ENCODE results near the gene DNAJB11.

The DNAJB11 gene

GRCh38 chr3:186592682-186593081, 22.2 kb downstream of the DNAJB11 start:
- no peak overlapping the region for H3K27ac ChIP-seq
- no peak for DNase-seq (ENCODE audit: low read depth, low spot score)

DNA sequence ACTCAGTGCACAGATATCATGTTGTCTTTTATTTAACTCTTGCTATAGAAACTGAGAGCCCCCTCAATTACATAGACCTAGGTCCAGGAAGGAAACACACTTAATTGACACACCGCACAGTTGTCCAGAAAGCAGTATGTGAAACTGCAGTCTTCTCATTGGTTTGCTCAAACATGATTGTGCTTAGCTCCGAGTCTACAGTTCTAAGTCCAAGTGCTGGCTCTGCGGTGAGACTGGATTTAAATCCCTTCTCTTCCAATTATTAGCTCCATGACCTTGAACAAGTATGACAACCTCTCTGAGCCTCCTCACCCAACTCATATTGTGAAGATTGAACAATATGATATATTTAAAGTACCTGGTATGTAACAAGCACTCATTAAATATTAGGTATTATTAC, 23.3 kb downstream of the DNAJB11 start:
- H3K27ac ChIP-seq = no peak overlapping the region
- no peak for DNase-seq (ENCODE audit: low read depth, low spot score)

DNA sequence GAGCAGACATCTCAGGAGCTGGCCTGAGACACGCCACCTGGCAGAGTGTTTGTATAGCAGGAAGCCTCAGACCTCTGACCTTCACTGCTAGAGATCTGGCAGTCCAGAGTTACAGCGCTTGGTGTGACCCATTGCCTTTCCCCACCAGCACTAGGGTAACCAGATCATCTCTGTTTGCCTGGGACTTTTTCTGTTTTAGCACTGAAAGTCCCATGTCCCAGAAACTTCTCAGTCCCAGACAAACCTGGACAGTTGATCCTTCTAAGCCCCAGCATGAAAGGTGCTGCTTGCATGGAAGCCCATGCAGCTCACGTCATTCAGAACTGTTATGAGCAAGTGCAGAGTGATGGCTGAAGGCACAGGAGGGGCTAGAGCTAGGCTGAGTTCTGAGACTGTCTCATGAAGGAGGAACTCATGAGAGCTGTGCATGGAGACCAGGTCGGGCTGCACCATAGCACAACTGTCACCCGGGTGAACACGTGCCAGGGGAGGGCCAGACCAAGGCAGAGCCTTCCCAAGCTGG, 24.1 kb downstream of the DNAJB11 start:
- DNase-seq (ENCODE audit: low read depth, low spot score) = no peak
- H3K27ac ChIP-seq = no peak overlapping the region

DNA sequence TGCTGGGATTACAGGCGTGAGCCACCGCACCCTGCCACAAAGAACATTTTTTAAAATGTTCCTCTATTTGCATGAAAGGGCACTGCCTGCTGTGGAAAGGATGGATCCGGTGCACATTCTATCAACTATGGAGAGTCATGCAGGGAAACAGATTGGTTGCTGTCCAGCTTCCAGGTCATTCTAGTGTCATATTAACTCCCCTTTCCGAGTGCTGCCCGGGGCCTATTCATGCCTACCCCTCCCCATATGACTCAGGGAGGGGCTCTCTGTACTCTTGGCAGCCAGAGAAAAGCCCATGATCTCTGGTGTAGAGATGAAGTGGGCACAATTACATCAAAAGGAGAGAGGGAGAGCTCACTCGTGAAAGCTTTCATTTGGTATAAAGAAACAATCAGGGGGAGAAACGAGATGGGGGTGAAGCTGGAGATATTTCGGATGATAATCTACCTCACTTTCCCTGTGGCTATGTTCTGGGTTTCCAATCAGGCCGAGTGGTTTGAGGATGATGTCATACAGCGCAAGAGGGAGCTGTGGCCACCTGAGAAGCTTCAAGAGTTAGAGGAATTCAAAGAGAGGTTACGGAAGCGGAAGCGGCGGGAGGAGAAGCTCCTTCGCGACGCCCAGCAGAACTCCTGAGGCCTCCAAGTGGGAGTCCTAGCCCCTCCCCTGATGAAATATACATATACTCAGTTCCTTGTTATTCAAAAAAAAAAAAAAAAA, 26.2 kb downstream of the DNAJB11 start:
- H3K27ac ChIP-seq = peak overlapping the region; percentile 56
- no peak for DNase-seq (ENCODE audit: low read depth, low spot score)

DNA sequence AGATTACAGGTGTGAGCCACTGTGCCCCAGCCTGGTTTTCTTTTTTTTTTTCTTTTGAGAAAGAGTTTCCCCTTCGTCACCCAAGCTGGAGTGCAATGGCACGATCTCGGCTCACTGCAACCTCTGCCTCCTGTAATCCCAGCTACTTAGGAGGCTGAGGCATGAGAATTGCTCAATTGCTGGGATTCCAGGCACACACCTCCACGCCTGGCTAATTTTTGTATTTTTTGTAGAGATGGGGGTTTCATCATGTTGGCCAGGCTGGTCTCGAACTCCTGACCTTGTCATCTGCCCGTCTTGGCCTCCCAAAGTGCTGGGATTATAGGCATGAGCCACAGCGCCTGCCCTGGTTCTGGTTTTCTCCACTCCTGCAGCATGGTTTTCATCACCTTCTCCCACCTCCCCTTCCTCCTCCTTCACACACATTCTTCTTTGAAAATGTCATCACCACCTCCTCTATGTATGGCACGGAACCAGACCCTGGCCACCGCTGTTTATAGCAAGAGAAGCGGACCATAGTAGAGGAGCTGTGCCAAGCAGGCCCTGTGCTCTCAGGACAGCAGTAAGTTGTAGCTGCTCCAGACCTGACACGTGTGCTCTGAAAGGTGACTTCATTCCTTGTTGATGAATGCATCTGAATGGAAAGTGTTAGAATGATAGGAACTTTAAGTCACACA, 27.7 kb downstream of the DNAJB11 start:
- DNase-seq (ENCODE audit: low read depth, low spot score) = no peak
- H3K27ac ChIP-seq = no peak overlapping the region

DNA sequence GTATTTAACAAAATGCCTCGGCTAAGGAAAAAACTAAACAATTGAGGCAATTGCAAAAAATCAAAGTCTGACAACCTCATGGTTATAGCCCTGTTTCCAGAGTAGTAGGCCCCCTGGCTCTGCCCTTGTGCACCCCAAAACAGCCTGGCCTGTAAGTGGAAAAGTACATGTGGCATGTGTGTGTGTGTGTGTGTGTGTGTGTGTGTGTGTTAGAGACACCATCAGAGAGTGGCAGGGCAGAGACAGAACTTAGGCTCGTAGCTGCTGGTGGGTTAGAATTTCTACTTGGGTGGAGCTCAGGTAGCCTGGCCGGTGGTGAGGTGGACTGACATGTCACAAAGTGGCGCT, 28.2 kb downstream of the DNAJB11 start:
- DNase-seq (ENCODE audit: low read depth, low spot score) = no peak
- no peak overlapping the region for H3K27ac ChIP-seq

- no peak overlapping the region for H3K27ac ChIP-seq
- no peak for DNase-seq (ENCODE audit: low read depth, low spot score)
These were observed 28.7 kb downstream of the DNAJB11 start for GRCh38 chr3:186599142-186599784.

- DNase-seq (ENCODE audit: low read depth, low spot score) = no peak
- H3K27ac ChIP-seq = no peak overlapping the region
These were observed 29.3 kb downstream of the DNAJB11 start for GRCh38 chr3:186599785-186600166.

DNA sequence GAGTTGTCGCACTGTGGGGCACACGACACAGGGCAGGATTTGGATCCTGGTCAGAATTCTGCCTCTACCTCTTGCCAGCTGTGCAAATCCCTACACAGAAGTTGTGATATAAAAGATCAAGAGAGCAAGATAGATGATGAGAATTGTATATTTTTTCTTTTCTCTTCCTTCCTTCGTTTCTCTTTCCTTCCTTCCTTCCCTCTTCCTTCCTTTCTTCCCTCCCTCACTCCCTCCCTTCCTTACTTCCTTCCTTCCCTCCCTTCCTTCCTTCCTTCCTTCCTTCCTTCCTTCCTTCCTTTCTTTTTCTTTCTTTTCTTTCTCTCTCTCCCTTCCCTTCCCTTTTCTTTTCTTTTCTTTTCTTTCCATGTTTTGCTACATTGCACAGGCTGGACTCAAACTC, 30.4 kb downstream of the DNAJB11 start:
- H3K27ac ChIP-seq = no peak overlapping the region
- DNase-seq (ENCODE audit: low read depth, low spot score) = no peak

- H3K27ac ChIP-seq = no peak overlapping the region
- no peak for DNase-seq (ENCODE audit: low read depth, low spot score)
These were observed 32.6 kb downstream of the DNAJB11 start for GRCh38 chr3:186603159-186603558.

- DNase-seq (ENCODE audit: low read depth, low spot score) = peak; percentile 24
- H3K27ac ChIP-seq = no peak overlapping the region
These were observed 34.6 kb downstream of the DNAJB11 start for GRCh38 chr3:186605078-186605477.

DNA sequence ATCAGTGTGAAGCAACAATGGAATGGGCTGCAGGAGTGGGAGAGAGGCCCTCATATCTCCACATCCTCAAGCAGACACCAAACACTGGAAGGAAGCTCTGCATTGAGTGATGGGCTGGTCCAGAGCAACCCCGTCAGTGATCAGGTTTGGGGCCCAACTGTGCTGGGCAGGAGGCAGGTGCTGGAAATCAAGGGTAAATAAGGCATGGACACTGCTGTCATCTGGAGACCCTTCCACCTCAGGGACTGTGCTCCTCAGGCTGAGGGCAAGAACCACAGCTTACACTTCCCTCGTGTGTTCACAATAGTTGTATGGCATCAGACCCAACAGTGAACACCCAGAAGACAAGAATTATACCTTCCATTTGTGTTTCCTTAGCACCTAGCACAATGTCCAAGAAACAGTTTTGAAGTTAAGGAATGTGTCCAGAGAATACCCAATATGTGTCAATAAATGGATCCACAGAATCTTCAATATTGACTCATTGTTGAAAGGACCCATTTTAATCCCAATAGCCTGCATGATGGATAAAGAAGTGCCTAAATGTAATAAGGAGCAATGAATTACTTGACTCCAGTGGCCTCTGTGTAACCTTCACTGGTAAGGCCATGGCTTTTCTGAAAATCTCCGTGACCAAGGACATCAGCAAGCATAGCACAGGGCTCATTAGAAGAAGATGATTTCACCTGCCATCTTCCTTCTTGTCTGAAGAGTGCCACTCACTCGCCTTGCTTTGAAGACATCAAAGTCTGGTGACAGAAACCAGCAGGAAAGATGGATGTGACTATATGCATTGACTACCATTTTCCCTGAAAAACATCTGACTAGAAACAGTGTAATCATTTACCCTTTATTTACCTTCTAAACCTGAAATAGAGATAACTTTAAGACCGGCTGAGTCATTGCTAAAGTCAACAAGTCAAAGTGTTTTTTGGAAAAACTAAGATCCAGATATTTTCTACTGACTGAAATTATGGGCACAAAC, 35.3 kb downstream of the DNAJB11 start:
- H3K27ac ChIP-seq = no peak overlapping the region
- no peak for DNase-seq (ENCODE audit: low read depth, low spot score)

DNA sequence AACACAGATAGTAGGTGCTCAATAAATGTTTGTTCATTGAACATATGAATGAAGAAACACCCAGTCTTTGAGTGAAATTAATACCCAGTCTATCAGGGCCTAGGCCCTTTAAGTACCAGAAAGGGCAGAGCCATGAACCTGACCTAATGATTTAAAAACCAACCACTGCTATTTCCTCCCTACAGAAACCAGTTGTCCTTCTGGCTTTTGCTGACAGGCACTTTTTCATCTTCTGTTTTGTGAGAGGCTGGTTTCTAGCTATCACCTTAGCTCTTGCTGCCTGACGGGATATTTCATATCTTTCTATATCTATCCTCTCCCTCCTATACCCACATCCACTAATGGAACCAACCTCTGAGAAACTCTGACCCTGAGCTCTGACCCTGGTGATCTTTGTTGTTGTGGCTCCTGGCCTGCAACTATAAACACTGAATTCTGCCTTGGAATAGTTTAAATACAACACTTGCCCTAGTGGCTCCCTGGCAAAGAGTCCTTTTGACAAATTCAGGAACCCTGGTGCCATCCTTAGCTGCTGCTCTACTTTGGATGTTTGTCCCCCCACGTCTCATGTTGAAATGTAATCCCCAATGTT, 38.2 kb downstream of the DNAJB11 start:
- no peak for DNase-seq (ENCODE audit: low read depth, low spot score)
- no peak overlapping the region for H3K27ac ChIP-seq

DNA sequence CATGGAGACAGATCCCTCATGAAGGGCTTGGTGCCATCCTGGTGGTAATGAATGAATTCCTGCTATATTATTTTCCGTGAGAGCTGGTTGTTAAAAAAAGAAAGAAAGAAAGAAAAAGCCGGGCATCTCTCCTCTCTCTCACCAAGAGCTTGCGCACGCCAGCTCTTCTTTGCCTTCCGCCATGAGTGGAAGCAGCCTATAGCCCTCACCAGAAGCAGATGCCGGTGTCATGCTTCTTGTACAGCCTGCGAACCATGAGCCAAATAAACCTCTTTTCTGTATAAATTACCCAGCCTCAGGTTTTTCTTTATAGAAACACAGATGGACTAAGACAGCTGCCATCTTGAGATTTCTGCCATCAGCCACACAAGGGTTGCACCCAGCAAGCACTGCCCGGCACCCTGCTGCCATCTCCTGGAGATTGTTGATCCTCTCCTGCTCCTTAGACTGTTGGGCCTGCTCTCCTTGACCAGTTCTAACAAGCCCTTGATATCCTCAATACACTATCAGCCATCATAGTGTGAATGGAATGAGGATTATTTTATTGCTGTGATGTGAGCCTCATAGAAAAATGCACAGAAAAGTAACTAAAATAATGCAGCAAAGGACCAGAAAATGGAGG, 38.8 kb downstream of the DNAJB11 start:
- DNase-seq (ENCODE audit: low read depth, low spot score) = no peak
- H3K27ac ChIP-seq = no peak overlapping the region

DNA sequence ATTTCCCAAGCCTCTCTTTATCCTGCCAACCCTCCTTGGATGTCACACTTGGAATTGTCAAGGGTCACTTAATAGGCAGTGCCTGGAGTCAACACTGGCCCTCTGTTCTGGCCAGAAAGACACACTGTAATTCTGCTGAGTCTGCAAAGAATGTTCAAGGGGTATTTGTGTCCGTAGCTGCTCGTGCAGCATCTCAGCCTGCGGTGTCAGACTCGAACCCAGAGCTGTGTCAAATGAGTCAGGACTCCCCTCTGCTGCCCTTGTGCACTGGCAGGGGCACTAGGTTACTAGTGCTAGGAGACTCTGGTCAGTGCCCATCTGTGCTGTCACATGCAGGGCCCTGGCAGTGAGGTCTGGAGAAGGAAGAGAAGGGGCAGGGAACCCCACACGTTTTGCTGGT, 41.5 kb downstream of the DNAJB11 start:
- DNase-seq (ENCODE audit: low read depth, low spot score) = no peak
- H3K27ac ChIP-seq = no peak overlapping the region

GRCh38 chr3:186612721-186613636, 42.5 kb downstream of the DNAJB11 start, which contains the start of gene AHSG:
Gene AHSG (plus strand): TSS chr3:186613060. CDS start chr3:186613142, 82 bp downstream.
- no peak for DNase-seq (ENCODE audit: low read depth, low spot score)
- no peak within 1 kb of the TSS for H3K27ac ChIP-seq

- no peak overlapping the region for H3K27ac ChIP-seq
- DNase-seq (ENCODE audit: low read depth, low spot score) = no peak
These were observed 43.2 kb downstream of the DNAJB11 start for GRCh38 chr3:186613637-186614265.

- no peak for DNase-seq (ENCODE audit: low read depth, low spot score)
These were observed 43.7 kb downstream of the DNAJB11 start for GRCh38 chr3:186614266-186614596.

More at GRCh38 chr3:186614266-186614596, 43.7 kb downstream of the DNAJB11 start:
- no peak overlapping the region for H3K27ac ChIP-seq

All from epithelial cell of prostate (primary cell).